Endothelial cell of umbilical vein (primary cell): Measurements from ENCODE around the gene RNFT2. TPM values are rescaled to one million over a fixed set of nuclear protein-coding genes. Genes with fewer than 3 reads are reported as not detected.

Source experiments
- BruUV-seq: library from RNA; stranded (reverse); fragments of 400-500 nt; replicated peaks from 2 replicates; lab custom pipeline; 2021; lab: Mats Ljungman, UMichigan
- CTCF ChIA-PET: fragments of 300-600, 350-600 bp; sonication (Branson Sonifier 250); formaldehyde crosslinking; loops from one replicate; lab custom pipeline; 2021; ENCODE audit warnings: antibody characterized with exemption, inconsistent platforms; lab: Charles Lee
- POLR2A ChIA-PET: fragments of 300-600, 350-600 bp; sonication (Branson Sonifier 250); formaldehyde crosslinking; loops from one replicate; lab custom pipeline; 2021; ENCODE audit warnings: antibody characterized with exemption, inconsistent platforms; lab: Charles Lee
- DNase-seq: peaks from one replicate; pipeline ENCODE4 v3.0.0-alpha.2; 2011; ENCODE audit warnings: low read depth, low spot score
- FAIRE-seq: peaks from 2 replicates; lab custom pipeline; 2011; peaks lifted over from hg19 to GRCh38; lab: Jason Lieb, UNC
- H2AFZ ChIP-seq: 2 replicates; pipeline ENCODE4 v1.6.0; 2012; ENCODE audit warnings: low read depth, low read length, control low read depth, inconsistent platforms
- H3K27ac ChIP-seq: 2 replicates; pipeline ENCODE4 v1.5.1; 2011; ENCODE audit warnings: low read depth, mild to moderate bottlenecking, control low read depth, low read length, moderate library complexity; ENCODE audit not compliant: insufficient read depth
- H3K27me3 ChIP-seq, 2 experiments: 2 replicates each; pipeline versions ENCODE4 v1.6.0 to v1.6.1; 2011; ENCODE audit warnings: low read length in 2 of 2, mixed read lengths in 1 of 2; ENCODE audit not compliant: control insufficient read depth in 2 of 2, insufficient read depth in 2 of 2
- H3K36me3 ChIP-seq, 2 experiments: 2 replicates in 1 of 2; 3 replicates in 1 of 2; pipeline ENCODE4 v1.5.1; 2011; ENCODE audit warnings: low read length in 2 of 2, mild to moderate bottlenecking in 1 of 2, moderate library complexity in 1 of 2; ENCODE audit not compliant: control insufficient read depth in 2 of 2, insufficient read depth in 2 of 2; ENCODE audit errors: extremely low read depth in 1 of 2
- H3K4me1 ChIP-seq: 3 replicates; pipeline ENCODE4 v1.5.1; 2011; ENCODE audit warnings: mild to moderate bottlenecking, low read length; ENCODE audit not compliant: control insufficient read depth, insufficient read depth; ENCODE audit errors: extremely low read depth
- H3K4me2 ChIP-seq: 2 replicates; pipeline ENCODE4 v1.6.1; 2011; ENCODE audit warnings: low read length, control low read depth, mixed read lengths; ENCODE audit not compliant: insufficient read depth
- H3K4me3 ChIP-seq, 3 experiments: fragments of 200-600 bp in 1 of 3; sonication (generic), shearing (Covaris generic) in 1 of 3; replicated peaks in 1 of 3; 2 replicates each; pipeline ENCODE4 v1.5.1; 2011 to 2016; ENCODE audit warnings: control low read depth in 3 of 3, low read length in 3 of 3, mild to moderate bottlenecking in 2 of 3, inconsistent platforms in 1 of 3, low read depth in 1 of 3, moderate library complexity in 1 of 3; ENCODE audit not compliant: insufficient read depth in 1 of 3
- H3K79me2 ChIP-seq: 2 replicates; pipeline ENCODE4 v1.6.0; 2012; ENCODE audit warnings: low read length, inconsistent platforms; ENCODE audit not compliant: control insufficient read depth, insufficient read depth
- H3K9ac ChIP-seq: replicated peaks from 2 replicates; pipeline ENCODE3; 2011; ENCODE audit warnings: low read length, control low read depth; ENCODE audit not compliant: insufficient read depth; ENCODE audit errors: extremely low read depth
- H3K9me1 ChIP-seq: replicated peaks from 3 replicates; pipeline ENCODE4 v1.6.0; 2011; ENCODE audit warnings: mild to moderate bottlenecking, low read length; ENCODE audit not compliant: control insufficient read depth, insufficient read depth; ENCODE audit errors: extremely low read depth
- H3K9me3 ChIP-seq: replicated peaks from 2 replicates; pipeline ENCODE4 v1.5.1; 2012; ENCODE audit warnings: low read length, inconsistent platforms; ENCODE audit not compliant: control insufficient read depth, insufficient read depth
- H4K20me1 ChIP-seq: replicated peaks from 2 replicates; pipeline ENCODE3; 2011; ENCODE audit warnings: mild to moderate bottlenecking, low read length; ENCODE audit not compliant: control insufficient read depth, insufficient read depth; ENCODE audit errors: extremely low read depth
- EZH2 ChIP-seq: IDR thresholded peaks from 2 replicates; pipeline ENCODE4 v1.6.1; 2012; ENCODE audit warnings: borderline replicate concordance, low read depth, mild to moderate bottlenecking, moderate library complexity, low read length, inconsistent platforms; ENCODE audit not compliant: severe bottlenecking
- FOS ChIP-seq: IDR thresholded peaks from 2 replicates; pipeline ENCODE4 v1.6.1; 2011; ENCODE audit warnings: mild to moderate bottlenecking, low read length, moderate library complexity, borderline replicate concordance; ENCODE audit not compliant: insufficient read depth
- GATA2 ChIP-seq: IDR thresholded peaks from 2 replicates; pipeline ENCODE4 v1.7.0; 2011; ENCODE audit warnings: low read depth, mild to moderate bottlenecking, moderate library complexity, mixed read lengths, low read length; ENCODE audit not compliant: insufficient read length, insufficient read depth
- JUN ChIP-seq: IDR thresholded peaks from 2 replicates; pipeline ENCODE4 v1.6.1; 2011; ENCODE audit warnings: borderline replicate concordance, low read depth; ENCODE audit not compliant: insufficient read length, insufficient read depth
- MYC ChIP-seq: IDR thresholded peaks from one replicate; pipeline ENCODE4 v1.6.1; 2011; ENCODE audit warnings: mild to moderate bottlenecking, low read depth, low read length
- POLR2A ChIP-seq: IDR thresholded peaks from 2 replicates; pipeline ENCODE4 v1.6.1; 2012; ENCODE audit warnings: low read depth, mild to moderate bottlenecking, control low read depth, low read length
- POLR2AphosphoS5 ChIP-seq: IDR thresholded peaks from 2 replicates; pipeline ENCODE4 v1.6.1; 2012; ENCODE audit warnings: low read depth, mild to moderate bottlenecking, control low read depth, low read length, moderate library complexity; ENCODE audit not compliant: insufficient read depth
- dilution Hi-C: fragments of 300-500 bp; cut with MboI; formaldehyde crosslinking; loops from one replicate; pipeline ENCODE4 v1.15.0; 2019; ENCODE audit warnings: low sequenced_read_pairs; ENCODE audit not compliant: extremely low pct_ligation_motif_present
- intact Hi-C: fragments of 100-400 bp; cut with micrococcal nuclease; formaldehyde crosslinking; loops from one replicate; pipeline ENCODE4 v1.10.0; 2022
- polyA plus RNA-seq, 4 experiments: library from polyadenylated mRNA; depleted of rRNA in 3 of 4; stranded (reverse) in 3 of 4; unstranded in 1 of 4; fragments of >200 nt; gene quantifications; 2 replicates each; pipeline versions ENCODE4 v1.2.1 to v1.2.3, GENCODE V29; 2011 to 2012; ENCODE audit warnings: missing spikeins in 1 of 4
- total RNA-seq: library from RNA; stranded (reverse); gene quantifications from 2 replicates; pipeline ENCODE4 v1.2.3, GENCODE V29; 2021
- TF ChIP-seq, protein P1 (sequence below), 2 donors: IDR thresholded peaks; 1 replicate in 1 of 2; 2 replicates in 1 of 2; pipeline ENCODE4 v1.5.1; 2011; ENCODE audit warnings: low read length in 2 of 2, mild to moderate bottlenecking in 2 of 2, moderate library complexity in 2 of 2, control low read depth in 1 of 2, inconsistent platforms in 1 of 2, low read depth in 1 of 2; ENCODE audit not compliant: insufficient read depth in 1 of 2; ENCODE audit errors: extremely low read depth in 1 of 2
- TF ChIP-seq, protein P2 (sequence below): IDR thresholded peaks from 2 replicates; pipeline ENCODE4 v1.6.1; 2011; ENCODE audit not compliant: insufficient read depth, insufficient read length

The RNFT2 gene
- total and polyA plus RNA-seq, 2 donors (not counting 3 experiments of a cell fraction or from before 2014, with no cell fraction given): 1.4 to 6.6 TPM

DNA sequence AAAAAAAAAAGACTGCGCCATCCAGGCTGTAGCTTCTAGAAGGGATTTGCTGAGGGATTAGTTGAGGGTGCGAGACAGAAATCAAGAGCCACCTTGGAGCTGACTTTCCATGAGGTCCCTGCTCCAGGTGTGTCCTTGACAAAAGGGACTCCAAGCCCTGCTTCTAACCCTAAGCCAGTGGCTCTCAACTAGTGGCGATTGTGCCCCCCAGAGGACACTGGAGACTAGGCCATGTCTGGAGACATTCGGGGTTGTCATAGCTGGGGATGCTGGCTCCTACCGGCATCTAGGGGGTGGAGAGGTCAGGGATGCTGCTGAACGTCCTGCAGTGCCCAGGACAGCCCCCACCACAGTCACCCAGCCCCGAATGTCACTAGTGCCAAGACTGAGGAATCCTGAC is 40.8 kb upstream of the RNFT2 start:
- H3K36me3 ChIP-seq: no peaks in the 10 kb centered on the region
- no peak overlapping the region for H3K4me3 ChIP-seq
- no peak overlapping the region for H3K4me2 ChIP-seq
- TF ChIP-seq, protein P1, sequence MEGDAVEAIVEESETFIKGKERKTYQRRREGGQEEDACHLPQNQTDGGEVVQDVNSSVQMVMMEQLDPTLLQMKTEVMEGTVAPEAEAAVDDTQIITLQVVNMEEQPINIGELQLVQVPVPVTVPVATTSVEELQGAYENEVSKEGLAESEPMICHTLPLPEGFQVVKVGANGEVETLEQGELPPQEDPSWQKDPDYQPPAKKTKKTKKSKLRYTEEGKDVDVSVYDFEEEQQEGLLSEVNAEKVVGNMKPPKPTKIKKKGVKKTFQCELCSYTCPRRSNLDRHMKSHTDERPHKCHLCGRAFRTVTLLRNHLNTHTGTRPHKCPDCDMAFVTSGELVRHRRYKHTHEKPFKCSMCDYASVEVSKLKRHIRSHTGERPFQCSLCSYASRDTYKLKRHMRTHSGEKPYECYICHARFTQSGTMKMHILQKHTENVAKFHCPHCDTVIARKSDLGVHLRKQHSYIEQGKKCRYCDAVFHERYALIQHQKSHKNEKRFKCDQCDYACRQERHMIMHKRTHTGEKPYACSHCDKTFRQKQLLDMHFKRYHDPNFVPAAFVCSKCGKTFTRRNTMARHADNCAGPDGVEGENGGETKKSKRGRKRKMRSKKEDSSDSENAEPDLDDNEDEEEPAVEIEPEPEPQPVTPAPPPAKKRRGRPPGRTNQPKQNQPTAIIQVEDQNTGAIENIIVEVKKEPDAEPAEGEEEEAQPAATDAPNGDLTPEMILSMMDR (IDR thresholded peaks at IDR 0.05; ENCODE audit: extremely low read depth in 1 of 2, insufficient read depth in 1 of 2, low read depth in 1 of 2, low read length in 2 of 2): peak; percentile 15 to 37
- no peak for TF ChIP-seq EZH2
- CTCF ChIA-PET: interaction anchor here (0.8 to 3.7 kb wide), 9 partner anchors 10 to 715 kb away, joined by 3 to 25 read pairs (median 3); no protein-coding TSS in a partner anchor
- no peaks in the 10 kb centered on the region for H4K20me1 ChIP-seq
- peaks cover 23 to 26% of the 10 kb centered on the region in 2 experiments for H3K27me3 ChIP-seq
- POLR2A ChIA-PET: no interaction called here
- FAIRE-seq: no peak
- no TSS peak for BruUV-seq
- H3K9me3 ChIP-seq: no peaks in the 10 kb centered on the region
- no peak overlapping the region for H3K9ac ChIP-seq
- dilution Hi-C loops: no loop called here
- DNase-seq: no peak
- no peaks in the 10 kb centered on the region for H3K4me1 ChIP-seq
- no peaks in the 10 kb centered on the region for H3K79me2 ChIP-seq
- H3K27ac ChIP-seq: no peak overlapping the region
- no peaks in the 10 kb centered on the region for H3K9me1 ChIP-seq
- no peak overlapping the region for H2AFZ ChIP-seq
- intact Hi-C loops: no loop called here

GRCh38 chr12:116697716-116698115 is 40.4 kb upstream of the RNFT2 start:
- H3K27me3 ChIP-seq: peaks cover 22 to 25% of the 10 kb centered on the region in 2 experiments
- H2AFZ ChIP-seq: no peak overlapping the region
- no peaks in the 10 kb centered on the region for H3K9me3 ChIP-seq
- CTCF ChIA-PET: interaction anchor here (0.8 to 3.7 kb wide), 8 partner anchors 10 to 715 kb away, joined by 3 to 25 read pairs (median 4); no protein-coding TSS in a partner anchor
- intact Hi-C loops: no loop called here
- BruUV-seq: no TSS peak
- H4K20me1 ChIP-seq: no peaks in the 10 kb centered on the region
- no peaks in the 10 kb centered on the region for H3K36me3 ChIP-seq
- FAIRE-seq: no peak
- no peak overlapping the region for H3K27ac ChIP-seq
- no peak overlapping the region for H3K4me3 ChIP-seq
- no peak overlapping the region for H3K4me2 ChIP-seq
- H3K79me2 ChIP-seq: no peaks in the 10 kb centered on the region
- no peaks in the 10 kb centered on the region for H3K4me1 ChIP-seq
- POLR2A ChIA-PET: no interaction called here
- no peaks in the 10 kb centered on the region for H3K9me1 ChIP-seq
- TF ChIP-seq POLR2A: no peak
- TF ChIP-seq MYC: no peak
- TF ChIP-seq GATA2: no peak
- TF ChIP-seq FOS: no peak
- TF ChIP-seq, protein P2, sequence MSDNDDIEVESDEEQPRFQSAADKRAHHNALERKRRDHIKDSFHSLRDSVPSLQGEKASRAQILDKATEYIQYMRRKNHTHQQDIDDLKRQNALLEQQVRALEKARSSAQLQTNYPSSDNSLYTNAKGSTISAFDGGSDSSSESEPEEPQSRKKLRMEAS: no peak
- TF ChIP-seq POLR2AphosphoS5: no peak
- TF ChIP-seq, protein P1 (IDR thresholded peaks at IDR 0.05; ENCODE audit: extremely low read depth in 1 of 2, insufficient read depth in 1 of 2, low read depth in 1 of 2, low read length in 2 of 2): no peak
- no peak for TF ChIP-seq JUN
- no peak for TF ChIP-seq EZH2
- H3K9ac ChIP-seq: no peak overlapping the region
- dilution Hi-C loops: no loop called here
- no peak for DNase-seq
